GM23338 (cell line): ENCODE data around the gene SVBP. TPM values are rescaled to one million over a fixed set of nuclear protein-coding genes. Genes with fewer than 3 reads are reported as not detected.

Source experiments
- ATAC-seq: fragments of 200-7000 bp; cut with Tn5 transposase; 3 replicates; pipeline ENCODE4 v1.9.1; 2020
- DNase-seq: peaks from one replicate; pipeline ENCODE4 v3.0.0-alpha.2; 2015; ENCODE audit warnings: low spot score
- H2AFZ ChIP-seq: fragments of 200-600 bp; sonication (generic); 2 replicates; pipeline ENCODE4 v1.8.0; 2016; ENCODE audit warnings: antibody characterized with exemption, mild to moderate bottlenecking, moderate library complexity
- H3F3A ChIP-seq: fragments of 200-600 bp; sonication (generic); replicated peaks from 2 replicates; pipeline ENCODE4 v1.8.0; 2017; ENCODE audit warnings: antibody characterized with exemption, mixed run types, low read depth
- H3K27ac ChIP-seq: fragments of 200-600 bp; sonication (generic); 2 replicates; pipeline ENCODE4 v1.6.1; 2016; ENCODE audit warnings: low read depth
- H3K27me3 ChIP-seq: fragments of 200-600 bp; sonication (generic); 2 replicates; pipeline ENCODE4 v1.8.0; 2016; ENCODE audit warnings: mild to moderate bottlenecking, mixed run types, moderate library complexity; ENCODE audit not compliant: insufficient read depth
- H3K36me3 ChIP-seq: fragments of 200-600 bp; sonication (generic); 2 replicates; pipeline ENCODE4 v1.8.0; 2016; ENCODE audit warnings: mild to moderate bottlenecking; ENCODE audit not compliant: insufficient read depth
- H3K4me1 ChIP-seq: fragments of 200-600 bp; sonication (generic); 2 replicates; pipeline ENCODE4 v1.8.0; 2016; ENCODE audit warnings: mild to moderate bottlenecking, moderate library complexity; ENCODE audit not compliant: insufficient read depth
- H3K4me2 ChIP-seq: fragments of 200-600 bp; sonication (generic); 2 replicates; pipeline ENCODE4 v1.7.1; 2017; ENCODE audit warnings: mixed run types
- H3K4me3 ChIP-seq: fragments of 200-600 bp; sonication (generic); 2 replicates; pipeline ENCODE4 v1.6.1; 2016; ENCODE audit warnings: mixed run types
- H3K79me2 ChIP-seq: fragments of 200-600 bp; sonication (generic); replicated peaks from 2 replicates; pipeline ENCODE4 v1.8.0; 2017; ENCODE audit warnings: mild to moderate bottlenecking; ENCODE audit not compliant: insufficient read depth
- H3K9me2 ChIP-seq: fragments of 200-600 bp; sonication (generic); 2 replicates; pipeline ENCODE4 v1.8.0; 2017; ENCODE audit not compliant: insufficient read depth
- H4K20me1 ChIP-seq: fragments of 200-600 bp; sonication (generic); replicated peaks from 2 replicates; pipeline ENCODE4 v1.8.0; 2017; ENCODE audit warnings: mild to moderate bottlenecking; ENCODE audit not compliant: insufficient read depth
- H3K27ac Mint-ChIP-seq: 2 replicates; pipeline ENCODE4 v1.8.0; 2020; ENCODE audit warnings: inconsistent platforms, mild to moderate bottlenecking, moderate library complexity, mixed read lengths
- H3K27me3 Mint-ChIP-seq: 3 replicates; pipeline ENCODE4 v1.8.0; 2022; ENCODE audit warnings: low read depth, mild to moderate bottlenecking, moderate library complexity, mixed read lengths, inconsistent platforms; ENCODE audit not compliant: insufficient read depth, poor library complexity
- H3K36me3 Mint-ChIP-seq: 3 replicates; pipeline ENCODE4 v1.8.0; 2021; ENCODE audit warnings: low read depth, mild to moderate bottlenecking, inconsistent platforms, moderate library complexity, mixed read lengths
- H3K4me1 Mint-ChIP-seq: 3 replicates; pipeline ENCODE4 v1.8.0; 2020; ENCODE audit warnings: mild to moderate bottlenecking, inconsistent platforms, mixed read lengths
- H3K4me3 Mint-ChIP-seq: 3 replicates; pipeline ENCODE4 v1.8.0; 2021; ENCODE audit warnings: moderate library complexity, mild to moderate bottlenecking, inconsistent platforms, mixed read lengths
- H3K9me3 Mint-ChIP-seq: 3 replicates; pipeline ENCODE4 v1.8.0; 2020; ENCODE audit warnings: moderate library complexity, mild to moderate bottlenecking, inconsistent platforms, mixed read lengths
- EZH2phosphoT487 ChIP-seq: fragments of 200-600 bp; sonication (generic); IDR thresholded peaks from one replicate; pipeline ENCODE4 v1.8.1; 2018; ENCODE audit warnings: antibody characterized with exemption; ENCODE audit not compliant: unreplicated experiment
- polyA plus RNA-seq: library from polyadenylated mRNA; unstranded; fragments of >200 nt; fragmentation: Nextera tagmentation; extraction: Ambion mirVana; gene quantifications from 2 replicates; pipeline ENCODE4 v1.2.1, GENCODE V29; 2016
- total RNA-seq: library from RNA; depleted of rRNA; stranded (reverse); fragments of >200 nt; shearing (Covaris generic); gene quantifications from 2 replicates; pipeline ENCODE4 v1.2.3, GENCODE V29; 2014
- TF ChIP-seq, protein P1 (sequence below): IDR thresholded peaks from one replicate; pipeline ENCODE4 v1.6.1; 2018; ENCODE audit warnings: antibody characterized with exemption; ENCODE audit not compliant: unreplicated experiment
- TF ChIP-seq, protein P2 (sequence below): fragments of 250-450 bp; sonication (Bioruptor Pico); IDR thresholded peaks from 2 replicates; pipeline ENCODE4 v1.5.0; 2020; ENCODE audit warnings: mild to moderate bottlenecking, moderate library complexity

SVBP gene
- total and polyA plus RNA-seq, 2 experiments from 2014 or later, result 22.1 to 82.1 TPM

DNA sequence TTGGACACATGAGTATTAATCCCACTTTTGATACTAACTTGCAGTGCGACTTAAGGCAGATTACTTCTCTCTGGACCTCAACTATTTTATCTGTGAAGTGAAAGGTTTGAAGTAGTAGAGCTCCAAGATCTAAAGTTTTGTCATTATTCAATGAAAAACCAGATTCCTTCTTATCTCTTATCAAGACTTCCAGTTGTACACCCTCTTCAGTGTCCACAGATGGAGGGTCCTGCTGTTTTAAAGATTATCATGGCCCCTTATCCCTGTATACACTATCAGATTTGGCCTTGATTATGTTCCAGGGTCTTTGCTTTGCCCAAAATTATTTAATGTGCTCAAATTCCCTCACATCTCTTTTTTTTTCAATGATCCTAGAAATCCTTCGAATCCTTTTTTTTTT, 49.0 kb downstream of the SVBP start:
- H3K27ac Mint-ChIP-seq, result no peak overlapping the region

More for the DNA sequence above, 49.0 kb downstream of the SVBP start:
- Histone ChIP-seq H3K27me3 (no peaks in the 10 kb centered on the region), H3K4me3 (peak overlapping the region; percentile 92), H3K4me1 (peaks cover 36% of the 10 kb centered on the region), H4K20me1 (peaks cover 8% of the 10 kb centered on the region; the same call in 1 of the 2 replicates), H3K27ac (no peak overlapping the region), H2AFZ (no peak overlapping the region), H3F3A (no peaks in the 10 kb centered on the region), H3K36me3 (no peaks in the 10 kb centered on the region; the same call in 1 of the 2 replicates), H3K79me2 (peaks cover 75% of the 10 kb centered on the region), H3K9me2 (no peaks in the 10 kb centered on the region), H3K4me2 (peak overlapping the region; percentile 81)
- Mint-ChIP-seq H3K36me3 (peaks cover 24% of the 10 kb centered on the region), H3K27me3 (peaks cover 15% of the 10 kb centered on the region), H3K4me3 (no peak overlapping the region; the same call in 2 of the 3 replicates), H3K4me1 (peaks cover 14% of the 10 kb centered on the region), H3K9me3 (no peaks in the 10 kb centered on the region; the same call in 2 of the 3 replicates)
- no peak for TF ChIP-seq EZH2phosphoT487
- TF ChIP-seq, protein P1, sequence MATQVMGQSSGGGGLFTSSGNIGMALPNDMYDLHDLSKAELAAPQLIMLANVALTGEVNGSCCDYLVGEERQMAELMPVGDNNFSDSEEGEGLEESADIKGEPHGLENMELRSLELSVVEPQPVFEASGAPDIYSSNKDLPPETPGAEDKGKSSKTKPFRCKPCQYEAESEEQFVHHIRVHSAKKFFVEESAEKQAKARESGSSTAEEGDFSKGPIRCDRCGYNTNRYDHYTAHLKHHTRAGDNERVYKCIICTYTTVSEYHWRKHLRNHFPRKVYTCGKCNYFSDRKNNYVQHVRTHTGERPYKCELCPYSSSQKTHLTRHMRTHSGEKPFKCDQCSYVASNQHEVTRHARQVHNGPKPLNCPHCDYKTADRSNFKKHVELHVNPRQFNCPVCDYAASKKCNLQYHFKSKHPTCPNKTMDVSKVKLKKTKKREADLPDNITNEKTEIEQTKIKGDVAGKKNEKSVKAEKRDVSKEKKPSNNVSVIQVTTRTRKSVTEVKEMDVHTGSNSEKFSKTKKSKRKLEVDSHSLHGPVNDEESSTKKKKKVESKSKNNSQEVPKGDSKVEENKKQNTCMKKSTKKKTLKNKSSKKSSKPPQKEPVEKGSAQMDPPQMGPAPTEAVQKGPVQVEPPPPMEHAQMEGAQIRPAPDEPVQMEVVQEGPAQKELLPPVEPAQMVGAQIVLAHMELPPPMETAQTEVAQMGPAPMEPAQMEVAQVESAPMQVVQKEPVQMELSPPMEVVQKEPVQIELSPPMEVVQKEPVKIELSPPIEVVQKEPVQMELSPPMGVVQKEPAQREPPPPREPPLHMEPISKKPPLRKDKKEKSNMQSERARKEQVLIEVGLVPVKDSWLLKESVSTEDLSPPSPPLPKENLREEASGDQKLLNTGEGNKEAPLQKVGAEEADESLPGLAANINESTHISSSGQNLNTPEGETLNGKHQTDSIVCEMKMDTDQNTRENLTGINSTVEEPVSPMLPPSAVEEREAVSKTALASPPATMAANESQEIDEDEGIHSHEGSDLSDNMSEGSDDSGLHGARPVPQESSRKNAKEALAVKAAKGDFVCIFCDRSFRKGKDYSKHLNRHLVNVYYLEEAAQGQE, result no peak
- TF ChIP-seq, protein P2, sequence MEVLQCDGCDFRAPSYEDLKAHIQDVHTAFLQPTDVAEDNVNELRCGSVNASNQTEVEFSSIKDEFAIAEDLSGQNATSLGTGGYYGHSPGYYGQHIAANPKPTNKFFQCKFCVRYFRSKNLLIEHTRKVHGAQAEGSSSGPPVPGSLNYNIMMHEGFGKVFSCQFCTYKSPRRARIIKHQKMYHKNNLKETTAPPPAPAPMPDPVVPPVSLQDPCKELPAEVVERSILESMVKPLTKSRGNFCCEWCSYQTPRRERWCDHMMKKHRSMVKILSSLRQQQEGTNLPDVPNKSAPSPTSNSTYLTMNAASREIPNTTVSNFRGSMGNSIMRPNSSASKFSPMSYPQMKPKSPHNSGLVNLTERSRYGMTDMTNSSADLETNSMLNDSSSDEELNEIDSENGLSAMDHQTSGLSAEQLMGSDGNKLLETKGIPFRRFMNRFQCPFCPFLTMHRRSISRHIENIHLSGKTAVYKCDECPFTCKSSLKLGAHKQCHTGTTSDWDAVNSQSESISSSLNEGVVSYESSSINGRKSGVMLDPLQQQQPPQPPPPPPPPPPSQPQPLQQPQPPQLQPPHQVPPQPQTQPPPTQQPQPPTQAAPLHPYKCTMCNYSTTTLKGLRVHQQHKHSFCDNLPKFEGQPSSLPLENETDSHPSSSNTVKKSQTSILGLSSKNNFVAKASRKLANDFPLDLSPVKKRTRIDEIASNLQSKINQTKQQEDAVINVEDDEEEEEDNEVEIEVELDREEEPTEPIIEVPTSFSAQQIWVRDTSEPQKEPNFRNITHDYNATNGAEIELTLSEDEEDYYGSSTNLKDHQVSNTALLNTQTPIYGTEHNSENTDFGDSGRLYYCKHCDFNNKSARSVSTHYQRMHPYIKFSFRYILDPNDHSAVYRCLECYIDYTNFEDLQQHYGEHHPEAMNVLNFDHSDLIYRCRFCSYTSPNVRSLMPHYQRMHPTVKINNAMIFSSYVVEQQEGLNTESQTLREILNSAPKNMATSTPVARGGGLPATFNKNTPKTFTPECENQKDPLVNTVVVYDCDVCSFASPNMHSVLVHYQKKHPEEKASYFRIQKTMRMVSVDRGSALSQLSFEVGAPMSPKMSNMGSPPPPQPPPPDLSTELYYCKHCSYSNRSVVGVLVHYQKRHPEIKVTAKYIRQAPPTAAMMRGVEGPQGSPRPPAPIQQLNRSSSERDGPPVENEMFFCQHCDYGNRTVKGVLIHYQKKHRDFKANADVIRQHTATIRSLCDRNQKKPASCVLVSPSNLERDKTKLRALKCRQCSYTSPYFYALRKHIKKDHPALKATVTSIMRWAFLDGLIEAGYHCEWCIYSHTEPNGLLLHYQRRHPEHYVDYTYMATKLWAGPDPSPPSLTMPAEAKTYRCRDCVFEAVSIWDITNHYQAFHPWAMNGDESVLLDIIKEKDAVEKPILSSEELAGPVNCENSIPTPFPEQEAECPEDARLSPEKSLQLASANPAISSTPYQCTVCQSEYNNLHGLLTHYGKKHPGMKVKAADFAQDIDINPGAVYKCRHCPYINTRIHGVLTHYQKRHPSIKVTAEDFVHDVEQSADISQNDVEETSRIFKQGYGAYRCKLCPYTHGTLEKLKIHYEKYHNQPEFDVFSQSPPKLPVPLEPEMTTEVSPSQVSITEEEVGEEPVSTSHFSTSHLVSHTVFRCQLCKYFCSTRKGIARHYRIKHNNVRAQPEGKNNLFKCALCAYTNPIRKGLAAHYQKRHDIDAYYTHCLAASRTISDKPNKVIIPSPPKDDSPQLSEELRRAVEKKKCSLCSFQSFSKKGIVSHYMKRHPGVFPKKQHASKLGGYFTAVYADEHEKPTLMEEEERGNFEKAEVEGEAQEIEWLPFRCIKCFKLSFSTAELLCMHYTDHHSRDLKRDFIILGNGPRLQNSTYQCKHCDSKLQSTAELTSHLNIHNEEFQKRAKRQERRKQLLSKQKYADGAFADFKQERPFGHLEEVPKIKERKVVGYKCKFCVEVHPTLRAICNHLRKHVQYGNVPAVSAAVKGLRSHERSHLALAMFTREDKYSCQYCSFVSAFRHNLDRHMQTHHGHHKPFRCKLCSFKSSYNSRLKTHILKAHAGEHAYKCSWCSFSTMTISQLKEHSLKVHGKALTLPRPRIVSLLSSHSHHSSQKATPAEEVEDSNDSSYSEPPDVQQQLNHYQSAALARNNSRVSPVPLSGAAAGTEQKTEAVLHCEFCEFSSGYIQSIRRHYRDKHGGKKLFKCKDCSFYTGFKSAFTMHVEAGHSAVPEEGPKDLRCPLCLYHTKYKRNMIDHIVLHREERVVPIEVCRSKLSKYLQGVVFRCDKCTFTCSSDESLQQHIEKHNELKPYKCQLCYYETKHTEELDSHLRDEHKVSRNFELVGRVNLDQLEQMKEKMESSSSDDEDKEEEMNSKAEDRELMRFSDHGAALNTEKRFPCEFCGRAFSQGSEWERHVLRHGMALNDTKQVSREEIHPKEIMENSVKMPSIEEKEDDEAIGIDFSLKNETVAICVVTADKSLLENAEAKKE, result no peak
- DNase-seq, result no peak
- ATAC-seq, result no peak
